GM10266 (cell line): Measurements from ENCODE around the gene TTLL5.

Experiments used
- DNase-seq: peaks from one replicate; pipeline ENCODE4 v3.0.0; 2012; ENCODE audit errors: extremely low spot score
- TF ChIP-seq, protein P1 (sequence below): IDR thresholded peaks from 2 replicates; pipeline ENCODE4 v1.5.1; 2012; ENCODE audit warnings: mild to moderate bottlenecking, low read depth; ENCODE audit not compliant: control insufficient read depth, insufficient read depth; ENCODE audit errors: missing control alignments

The TTLL5 gene

DNA sequence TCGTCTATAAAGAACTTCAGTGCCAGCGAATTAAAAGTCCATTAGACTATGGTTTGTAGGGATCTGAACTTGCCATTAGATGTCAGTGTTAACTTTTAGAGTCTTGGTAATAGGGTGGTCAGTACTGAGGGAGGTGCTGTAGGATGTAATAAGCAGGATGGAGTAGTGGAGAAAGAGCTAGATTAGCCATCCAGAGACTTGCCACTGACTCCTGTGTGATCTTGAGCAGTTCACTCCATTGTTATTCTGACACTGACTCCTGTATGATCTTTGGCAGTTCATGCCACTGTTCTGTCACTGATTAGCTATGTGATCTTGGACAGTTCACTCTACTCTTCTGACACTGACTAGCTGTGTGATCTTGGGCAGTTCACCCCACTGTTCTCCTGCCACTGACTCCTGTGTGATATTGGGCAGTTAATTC lies 133.6 kb downstream of the TTLL5 start:
- DNase-seq, result no peak
- TF ChIP-seq, protein P1, sequence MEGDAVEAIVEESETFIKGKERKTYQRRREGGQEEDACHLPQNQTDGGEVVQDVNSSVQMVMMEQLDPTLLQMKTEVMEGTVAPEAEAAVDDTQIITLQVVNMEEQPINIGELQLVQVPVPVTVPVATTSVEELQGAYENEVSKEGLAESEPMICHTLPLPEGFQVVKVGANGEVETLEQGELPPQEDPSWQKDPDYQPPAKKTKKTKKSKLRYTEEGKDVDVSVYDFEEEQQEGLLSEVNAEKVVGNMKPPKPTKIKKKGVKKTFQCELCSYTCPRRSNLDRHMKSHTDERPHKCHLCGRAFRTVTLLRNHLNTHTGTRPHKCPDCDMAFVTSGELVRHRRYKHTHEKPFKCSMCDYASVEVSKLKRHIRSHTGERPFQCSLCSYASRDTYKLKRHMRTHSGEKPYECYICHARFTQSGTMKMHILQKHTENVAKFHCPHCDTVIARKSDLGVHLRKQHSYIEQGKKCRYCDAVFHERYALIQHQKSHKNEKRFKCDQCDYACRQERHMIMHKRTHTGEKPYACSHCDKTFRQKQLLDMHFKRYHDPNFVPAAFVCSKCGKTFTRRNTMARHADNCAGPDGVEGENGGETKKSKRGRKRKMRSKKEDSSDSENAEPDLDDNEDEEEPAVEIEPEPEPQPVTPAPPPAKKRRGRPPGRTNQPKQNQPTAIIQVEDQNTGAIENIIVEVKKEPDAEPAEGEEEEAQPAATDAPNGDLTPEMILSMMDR, result peak; percentile 23

DNA sequence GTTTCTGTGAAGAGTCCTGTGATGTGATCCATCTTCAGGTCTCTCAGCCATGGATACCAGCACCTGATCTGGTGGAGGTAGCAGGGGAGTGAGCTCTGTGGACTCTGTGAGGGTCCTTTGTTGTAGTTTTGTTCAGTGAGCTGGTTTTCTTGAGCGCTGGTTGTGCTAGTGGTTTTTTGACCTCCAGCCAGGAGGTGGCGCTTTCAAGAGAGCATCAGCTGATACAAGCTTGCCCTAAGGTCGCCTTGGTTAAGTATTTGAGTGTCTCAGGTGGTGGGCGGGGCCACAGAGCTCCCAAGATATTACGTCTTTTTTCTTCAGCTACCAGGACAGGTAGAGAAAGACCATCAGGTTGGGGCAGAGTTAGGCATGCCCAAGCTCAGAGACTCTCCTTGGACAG lies 139.7 kb downstream of the TTLL5 start:
- TF ChIP-seq, protein P1, result no peak
- no peak for DNase-seq

DNA sequence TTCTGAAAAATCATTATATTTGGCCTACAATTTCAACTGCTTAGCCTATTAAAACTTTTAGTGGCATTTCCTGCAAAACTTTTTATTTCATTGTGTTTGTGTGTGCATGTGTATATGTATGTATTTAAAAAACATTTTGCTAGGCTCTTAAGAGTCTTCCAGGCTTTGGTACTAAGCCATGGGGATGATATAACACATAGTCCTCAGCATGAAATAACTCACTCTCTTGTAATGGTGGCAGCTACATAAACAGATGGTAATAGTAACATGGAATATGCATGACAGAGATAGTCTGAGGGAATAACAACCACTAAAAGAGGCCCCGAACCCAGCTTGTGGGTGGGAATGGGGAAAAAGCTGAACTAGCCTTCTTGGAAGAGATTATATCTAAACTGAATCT lies 141.4 kb downstream of the TTLL5 start:
- TF ChIP-seq, protein P1, result no peak
- no peak for DNase-seq

DNA sequence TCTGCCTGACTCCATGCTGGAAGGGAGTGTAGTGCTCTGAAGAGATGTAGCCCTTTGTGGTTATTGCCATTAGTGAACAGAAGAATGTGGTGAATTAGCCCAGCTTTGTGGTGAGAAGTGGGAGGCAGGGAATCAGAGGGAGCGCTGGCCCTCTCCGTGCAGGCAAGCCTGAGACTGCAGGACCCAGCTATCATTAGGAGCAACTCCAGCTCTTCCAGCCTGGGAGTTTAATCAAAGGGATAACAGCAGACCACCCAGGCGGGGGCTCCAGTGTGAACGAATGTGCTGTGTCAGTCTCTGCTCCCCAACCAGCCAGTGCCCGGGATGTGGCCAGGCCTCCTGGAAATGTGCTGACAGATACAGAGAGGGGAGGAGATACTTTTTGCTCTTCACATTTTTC lies 142.7 kb downstream of the TTLL5 start:
- TF ChIP-seq, protein P1, result no peak
- no peak for DNase-seq

DNA sequence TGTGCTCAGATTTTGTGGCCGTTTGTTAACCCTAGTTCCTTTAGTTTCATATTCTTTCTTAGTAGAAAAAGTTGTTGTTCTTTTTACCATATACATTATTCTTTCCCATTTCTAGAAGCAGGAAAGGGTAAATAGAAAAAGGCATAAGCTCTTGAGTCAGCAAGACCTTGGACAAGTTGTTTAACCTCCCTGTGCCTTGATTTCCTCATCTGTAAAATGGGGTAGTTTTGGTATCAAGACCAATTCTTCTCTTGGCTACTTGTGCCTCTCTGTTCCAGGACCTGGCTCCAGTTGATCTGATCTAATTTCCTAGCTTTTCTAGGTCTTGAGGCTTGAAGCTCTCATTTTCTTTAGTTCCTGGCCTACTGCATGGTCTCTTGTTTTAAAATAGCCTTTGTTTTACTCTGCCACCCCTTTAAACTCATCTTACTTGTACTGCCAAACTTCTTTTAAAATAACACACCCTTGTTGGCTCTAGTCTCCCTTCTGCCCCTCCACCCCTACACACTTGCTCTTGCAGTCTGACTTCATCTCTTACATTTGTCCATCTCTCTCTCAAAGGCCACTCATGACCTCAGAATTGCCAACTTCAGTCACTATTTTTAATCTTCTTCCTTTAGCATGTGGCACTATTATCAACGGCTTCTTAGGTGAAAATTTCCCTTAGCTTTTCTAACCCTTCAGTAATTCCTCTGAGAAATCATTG lies 143.7 kb downstream of the TTLL5 start:
- no peak for DNase-seq
- TF ChIP-seq, protein P1, result no peak

DNA sequence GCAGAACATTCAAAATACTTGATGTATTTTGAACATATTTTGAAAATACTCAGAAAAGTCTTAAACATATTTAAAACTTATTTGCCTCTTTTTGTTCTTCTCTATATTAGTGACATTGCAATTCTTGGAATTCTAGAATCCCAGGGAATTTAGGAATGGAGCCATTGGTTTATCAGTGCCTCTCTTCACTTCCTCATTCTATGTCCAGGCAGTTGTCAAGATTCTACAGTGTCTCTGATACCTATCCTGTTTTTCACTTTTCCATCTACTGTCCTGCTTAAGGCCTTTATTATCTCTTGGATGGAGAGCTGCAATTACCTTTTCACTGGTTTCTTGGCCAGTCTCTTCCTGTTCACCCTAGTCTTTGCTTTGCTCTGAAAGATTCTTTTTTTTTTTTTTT lies 144.6 kb downstream of the TTLL5 start:
- TF ChIP-seq, protein P1, result no peak
- DNase-seq, result no peak

DNA sequence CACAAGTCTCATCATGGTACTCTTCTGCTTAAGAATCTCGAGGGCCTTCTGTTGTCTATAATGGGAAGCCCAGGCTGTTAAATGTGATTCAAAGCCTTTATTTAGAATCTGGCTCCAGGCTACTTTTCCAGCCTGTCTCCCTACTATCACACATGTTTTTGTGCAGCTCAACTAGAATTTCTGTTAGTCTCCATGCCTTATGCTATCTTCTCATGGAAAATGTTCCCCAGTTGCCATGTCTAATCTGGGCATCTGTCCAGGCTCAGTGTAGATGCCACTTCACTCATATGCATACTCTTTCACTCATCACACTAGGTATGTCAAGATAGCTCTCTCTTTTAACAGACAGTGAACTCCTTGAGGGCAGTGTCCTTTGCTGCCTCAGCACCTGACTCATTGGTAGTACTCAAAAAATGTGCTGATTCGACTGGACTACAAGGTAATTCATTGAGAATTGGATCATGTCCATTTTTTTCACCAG lies 145.3 kb downstream of the TTLL5 start:
- TF ChIP-seq, protein P1, result no peak
- DNase-seq, result no peak
